Midbrain (tissue), 1 donor: Measurements from ENCODE around the gene CLEC4A.
"Not testable (repeated sequence)": the region's sequence is repeated elsewhere in the genome, so short reads cannot be mapped to it uniquely, and the experiment has no call there.

Experiments used
- DNase-seq: peaks from one replicate; lab custom pipeline; 2025; lab: John Stamatoyannopoulos, UW

The CLEC4A gene

GRCh38 chr12:8134398-8134930 lies 11.0 kb downstream of the CLEC4A start:
- DNase-seq = not testable (repeated sequence)

- not testable (repeated sequence) for DNase-seq
Measured at GRCh38 chr12:8141647-8142046, 18.2 kb downstream of the CLEC4A start.

GRCh38 chr12:8143261-8143660 lies 19.8 kb downstream of the CLEC4A start:
- DNase-seq = no peak

- peak; percentile 74 for DNase-seq
Measured at GRCh38 chr12:8145754-8146441, 22.5 kb downstream of the CLEC4A start.

- no peak for DNase-seq
Measured at GRCh38 chr12:8146442-8146771, 23.0 kb downstream of the CLEC4A start.

GRCh38 chr12:8154526-8154925 lies 31.1 kb downstream of the CLEC4A start:
- DNase-seq = no peak

GRCh38 chr12:8156416-8156815 lies 33.0 kb downstream of the CLEC4A start:
- no peak for DNase-seq

GRCh38 chr12:8156845-8157244 lies 33.4 kb downstream of the CLEC4A start, which contains the start of gene ZNF705A:
Gene ZNF705A (plus strand): TSS chr12:8157015. CDS start chr12:8172626, 15,611 bp downstream.
- DNase-seq = no peak

GRCh38 chr12:8157484-8158198 lies 34.2 kb downstream of the CLEC4A start:
- DNase-seq = no peak

- not testable (repeated sequence) for DNase-seq
Measured at GRCh38 chr12:8172911-8173310, 49.5 kb downstream of the CLEC4A start.

GRCh38 chr12:8179989-8180585 lies 56.7 kb downstream of the CLEC4A start:
- peak; percentile 54 for DNase-seq

GRCh38 chr12:8181271-8181670 lies 57.9 kb downstream of the CLEC4A start:
- not testable (repeated sequence) for DNase-seq

GRCh38 chr12:8182923-8183322 lies 59.5 kb downstream of the CLEC4A start:
- not testable (repeated sequence) for DNase-seq

- DNase-seq = not testable (repeated sequence)
Measured at GRCh38 chr12:8183346-8183745, 59.9 kb downstream of the CLEC4A start.

- not testable (repeated sequence) for DNase-seq
Measured at GRCh38 chr12:8184206-8184605, 60.8 kb downstream of the CLEC4A start.

GRCh38 chr12:8188088-8188487 lies 64.7 kb downstream of the CLEC4A start:
- DNase-seq = not testable (repeated sequence)
